ENCODE measurements around the gene SCAMP4.

Gene SCAMP4

GRCh38 chr19:1917146-1917545 is 11.9 kb downstream of the SCAMP4 start:
- no peak for DNase-seq

- DNase-seq, result no peak
These were observed 12.7 kb downstream of the SCAMP4 start for GRCh38 chr19:1917926-1918325.

GRCh38 chr19:1918975-1919374 is 13.8 kb downstream of the SCAMP4 start:
- DNase-seq, result no peak

- no peak for DNase-seq
These were observed 15.4 kb downstream of the SCAMP4 start for GRCh38 chr19:1920644-1921043.

GRCh38 chr19:1921326-1921725 is 16.1 kb downstream of the SCAMP4 start:
- no peak for DNase-seq

GRCh38 chr19:1921825-1922224 is 16.6 kb downstream of the SCAMP4 start:
- no peak for DNase-seq

GRCh38 chr19:1922803-1923202 is 17.6 kb downstream of the SCAMP4 start:
- no peak for DNase-seq

- no peak for DNase-seq
These were observed 18.1 kb downstream of the SCAMP4 start for GRCh38 chr19:1923319-1923718.

- no peak for DNase-seq
These were observed 19.2 kb downstream of the SCAMP4 start for GRCh38 chr19:1924320-1924961.

- no peak for DNase-seq
These were observed 20.3 kb downstream of the SCAMP4 start for GRCh38 chr19:1925544-1925943.

GRCh38 chr19:1929021-1929742 is 24.0 kb downstream of the SCAMP4 start:
- peak; percentile 59 for DNase-seq

GRCh38 chr19:1931445-1931844 is 26.2 kb downstream of the SCAMP4 start:
- DNase-seq, result no peak

GRCh38 chr19:1932395-1932794 is 27.2 kb downstream of the SCAMP4 start:
- no peak for DNase-seq

- DNase-seq, result no peak
These were observed 28.0 kb downstream of the SCAMP4 start for GRCh38 chr19:1933244-1933643.

- DNase-seq, result no peak
These were observed 28.7 kb downstream of the SCAMP4 start for GRCh38 chr19:1933942-1934341.

GRCh38 chr19:1935484-1936208 is 30.4 kb downstream of the SCAMP4 start:
- peak; percentile 5 for DNase-seq

- DNase-seq, result no peak
These were observed 31.2 kb downstream of the SCAMP4 start for GRCh38 chr19:1936430-1936829.

- DNase-seq, result no peak
These were observed 31.9 kb downstream of the SCAMP4 start for GRCh38 chr19:1936916-1937610.

- no peak for DNase-seq
These were observed 32.9 kb downstream of the SCAMP4 start for GRCh38 chr19:1938071-1938470.

GRCh38 chr19:1941146-1942077 is 36.2 kb downstream of the SCAMP4 start, which contains the start of gene CSNK1G2:
Gene CSNK1G2 (plus strand): TSS chr19:1941172. CDS start chr19:1969773, 28,601 bp downstream.
- no peak for DNase-seq

GRCh38 chr19:1942078-1942933 is 37.1 kb downstream of the SCAMP4 start:
- DNase-seq, result peak; percentile 53

Measured in HCEC 1CT (cell line).